Type B pancreatic cell (in vitro differentiated cells): Measurements from ENCODE around the gene KLK5. TPM values are rescaled to one million over a fixed set of nuclear protein-coding genes. Genes with fewer than 3 reads are reported as not detected.
A peak's percentile ranks its signal among the peaks of the same experiment; 100 is the strongest.

Experiments
- DNase-seq: peaks from one replicate; pipeline ENCODE4 v3.0.0; 2021; ENCODE audit warnings: mixed read lengths; ENCODE audit not compliant: unreplicated experiment; ENCODE audit errors: extremely low spot score
- H3K27ac Mint-ChIP-seq: 2 replicates; pipeline ENCODE4 v1.8.0; 2021; ENCODE audit warnings: mild to moderate bottlenecking, mixed read lengths
- H3K27me3 Mint-ChIP-seq: 2 replicates; pipeline ENCODE4 v1.8.0; 2021; ENCODE audit warnings: mixed read lengths
- H3K36me3 Mint-ChIP-seq: 2 replicates; pipeline ENCODE4 v1.8.0; 2021; ENCODE audit warnings: mixed read lengths
- H3K4me1 Mint-ChIP-seq: one replicate; pipeline ENCODE4 v1.8.0; 2021; ENCODE audit warnings: mixed read lengths; ENCODE audit not compliant: unreplicated experiment
- H3K4me3 Mint-ChIP-seq: 2 replicates; pipeline ENCODE4 v1.8.0; 2021; ENCODE audit warnings: mild to moderate bottlenecking, mixed read lengths
- H3K9me3 Mint-ChIP-seq: 2 replicates; pipeline ENCODE4 v1.8.0; 2021; ENCODE audit warnings: mixed read lengths
- CTCF ChIP-seq: fragments of 200-600 bp; sonication (generic); conservative IDR thresholded peaks from 2 replicates; pipeline ENCODE4 v1.5.0; 2021; ENCODE audit warnings: antibody characterized with exemption, mild to moderate bottlenecking
- total RNA-seq: library from RNA; stranded (reverse); gene quantifications from 2 replicates; pipeline ENCODE4 v1.2.1, GENCODE V29; 2021; ENCODE audit warnings: low replicate concordance

The KLK5 gene
- total RNA-seq, 1 donor from 2014 or later, result not detected

DNA sequence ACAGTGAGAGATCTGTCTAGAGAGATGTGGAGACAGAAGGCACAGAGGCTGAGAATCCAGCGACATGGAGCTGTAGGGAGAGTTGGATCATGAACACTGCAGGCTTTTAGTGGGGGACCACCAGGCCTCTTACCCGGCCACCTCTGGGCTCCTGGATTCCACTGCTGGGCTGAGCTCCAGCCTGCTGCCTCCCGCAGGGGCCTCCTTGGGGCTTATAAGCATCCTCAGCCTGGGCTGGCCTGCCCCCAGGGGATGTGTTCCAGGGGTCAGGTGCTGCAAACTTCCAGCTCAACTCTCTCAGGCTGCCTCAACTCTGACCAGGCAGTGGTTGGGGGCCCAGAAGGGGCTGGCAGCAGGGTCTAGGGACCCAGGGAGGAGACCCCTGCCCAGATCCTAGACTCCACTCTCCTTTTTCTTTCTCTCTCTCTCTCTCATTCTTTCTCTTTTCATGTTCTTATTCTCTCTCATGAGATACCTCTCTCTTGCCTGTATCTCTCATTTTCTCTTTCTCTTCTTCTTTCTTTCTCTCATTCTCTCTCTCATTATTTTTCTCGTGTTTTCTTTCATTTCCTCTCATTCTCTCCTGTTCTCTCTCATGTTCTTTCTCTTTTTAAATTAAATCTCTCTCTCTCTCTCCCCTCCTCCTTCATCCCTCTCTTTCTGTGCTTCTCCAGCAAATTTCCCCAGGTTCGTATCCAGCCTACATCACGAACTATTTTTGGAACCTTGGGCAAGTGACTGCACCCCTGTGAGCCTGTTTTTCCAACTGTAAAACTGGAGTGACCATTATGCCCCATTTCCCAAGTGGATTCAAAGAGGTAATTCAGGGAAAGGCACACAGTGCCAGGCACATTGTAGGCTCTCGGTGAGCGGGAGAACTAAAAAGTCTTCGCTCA lies 41.4 kb downstream of the KLK5 start, which contains the start of gene KLK4:
Gene KLK4, minus strand, starts transcription at position 190 of the 896 bp plus-strand sequence. CDS start 657 bp downstream, outside the sequence.
- H3K4me1 Mint-ChIP-seq, result peaks cover 6% of the 10 kb centered on the region
- H3K27ac Mint-ChIP-seq, result no peak within 1 kb of the TSS
- H3K9me3 Mint-ChIP-seq, result no peaks in the 10 kb centered on the region
- H3K4me3 Mint-ChIP-seq, result no peak within 1 kb of the TSS
- H3K36me3 Mint-ChIP-seq, result no peaks in the 10 kb centered on the region
- peaks cover 5% of the 10 kb centered on the region for H3K27me3 Mint-ChIP-seq
- no peak for DNase-seq
- no peak for TF ChIP-seq CTCF

DNA sequence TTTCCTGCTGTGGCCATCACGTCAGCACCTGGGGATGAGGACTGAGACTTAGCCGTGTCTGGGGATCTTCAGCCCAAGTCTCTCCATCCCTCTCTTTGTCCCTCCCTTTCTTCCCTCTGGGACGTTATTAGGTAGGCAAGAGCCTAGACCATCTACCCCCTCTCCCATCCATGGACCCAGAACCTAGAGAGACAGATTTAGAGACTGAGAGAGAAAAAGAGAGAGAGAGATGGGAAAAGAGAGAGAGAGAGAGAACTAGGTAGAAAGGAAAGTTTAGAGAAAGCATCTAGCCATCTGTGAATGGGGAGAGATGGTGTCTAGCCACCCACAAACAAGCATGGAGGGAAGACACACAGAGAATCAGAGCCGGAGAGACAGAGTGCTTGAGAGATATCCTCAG lies 42.1 kb downstream of the KLK5 start:
- no peak for TF ChIP-seq CTCF
- Mint-ChIP-seq H3K36me3 (no peaks in the 10 kb centered on the region), H3K4me1 (peaks cover 6% of the 10 kb centered on the region), H3K27me3 (peaks cover 6% of the 10 kb centered on the region), H3K4me3 (no peak overlapping the region), H3K27ac (no peak overlapping the region), H3K9me3 (no peaks in the 10 kb centered on the region)
- DNase-seq, result no peak

DNA sequence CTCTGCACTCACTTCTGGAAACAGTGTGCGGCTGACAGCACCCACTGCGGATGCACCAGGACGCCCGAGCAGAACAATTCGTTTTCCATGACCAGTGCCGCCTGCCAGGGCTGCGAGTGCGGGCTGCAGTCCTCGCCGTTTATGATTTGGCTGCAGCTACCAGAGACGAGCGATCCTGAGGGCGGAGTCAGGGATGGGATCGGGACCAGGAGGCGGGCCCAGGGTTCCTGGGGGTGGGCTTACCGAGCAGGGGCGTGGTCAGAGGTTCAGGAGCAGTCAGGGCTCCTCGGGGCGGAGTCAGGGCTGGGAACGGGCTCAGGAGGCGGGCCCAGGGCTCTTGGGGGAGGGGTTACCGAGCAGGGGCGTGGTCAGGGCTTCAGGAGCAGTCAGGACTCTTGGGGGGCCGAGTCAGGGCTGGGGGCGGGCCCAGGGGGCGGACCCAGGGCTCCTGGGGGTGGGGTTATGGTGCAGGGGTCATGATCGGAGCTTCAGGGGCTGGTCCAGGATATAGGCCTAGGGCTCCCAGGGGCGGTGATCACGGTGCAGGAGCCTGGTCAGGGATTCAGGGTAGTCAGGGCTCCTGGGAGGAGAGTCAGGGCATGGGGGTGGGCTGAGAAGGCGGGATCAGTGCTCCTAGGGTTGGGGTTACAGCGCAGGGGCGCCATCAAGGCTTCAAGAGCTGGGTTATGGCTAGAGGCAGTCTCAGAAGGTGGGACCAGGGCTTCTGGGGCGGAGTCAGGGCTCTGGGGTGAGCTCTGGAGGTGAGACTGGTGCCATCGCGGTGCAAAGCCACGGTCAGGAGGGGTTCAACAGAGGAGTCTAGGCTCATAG lies 43.4 kb downstream of the KLK5 start:
- H3K9me3 Mint-ChIP-seq, result no peaks in the 10 kb centered on the region
- peaks cover 6% of the 10 kb centered on the region for H3K4me1 Mint-ChIP-seq
- DNase-seq, result peak; percentile 76
- H3K27ac Mint-ChIP-seq, result no peak overlapping the region
- TF ChIP-seq CTCF, result no peak
- H3K27me3 Mint-ChIP-seq, result peaks cover 14% of the 10 kb centered on the region
- no peaks in the 10 kb centered on the region for H3K36me3 Mint-ChIP-seq
- H3K4me3 Mint-ChIP-seq, result peak overlapping the region; percentile 73

GRCh38 chr19:50908336-50908735 lies 44.5 kb downstream of the KLK5 start:
- TF ChIP-seq CTCF, result no peak
- no peak for DNase-seq
- no peaks in the 10 kb centered on the region for H3K9me3 Mint-ChIP-seq
- H3K4me1 Mint-ChIP-seq, result peaks cover 6% of the 10 kb centered on the region
- no peak overlapping the region for H3K4me3 Mint-ChIP-seq
- H3K27me3 Mint-ChIP-seq, result peaks cover 14% of the 10 kb centered on the region
- H3K27ac Mint-ChIP-seq, result no peak overlapping the region
- no peaks in the 10 kb centered on the region for H3K36me3 Mint-ChIP-seq

DNA sequence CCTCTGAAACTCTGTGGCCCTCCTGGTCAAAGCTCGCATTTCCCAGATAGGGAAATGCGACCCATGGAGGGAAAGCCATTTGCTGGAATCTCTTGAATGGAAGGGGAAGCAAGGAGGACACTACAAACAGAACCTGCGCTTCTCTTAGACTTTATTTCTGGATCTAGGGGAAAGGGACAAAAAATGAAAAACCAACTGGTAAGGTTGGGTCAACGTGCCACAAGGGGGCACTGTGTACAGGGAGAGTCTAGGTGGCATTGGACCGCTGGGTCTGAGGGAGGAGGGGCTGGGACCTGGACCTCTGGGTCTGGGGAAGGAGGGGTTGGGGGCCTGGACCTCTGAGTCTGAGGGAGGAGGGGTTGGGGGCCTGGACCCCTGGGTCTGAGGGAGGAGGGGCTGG lies 46.6 kb downstream of the KLK5 start:
- no peaks in the 10 kb centered on the region for H3K36me3 Mint-ChIP-seq
- peaks cover 6% of the 10 kb centered on the region for H3K4me1 Mint-ChIP-seq
- H3K4me3 Mint-ChIP-seq, result no peak overlapping the region
- no peaks in the 10 kb centered on the region for H3K9me3 Mint-ChIP-seq
- no peak overlapping the region for H3K27ac Mint-ChIP-seq
- TF ChIP-seq CTCF, result peak; percentile 67
- H3K27me3 Mint-ChIP-seq, result peaks cover 17% of the 10 kb centered on the region
- DNase-seq, result no peak
